Natural killer cell (primary cell): Measurements from ENCODE around the gene GPATCH3. TPM values are rescaled to one million over a fixed set of nuclear protein-coding genes. Genes with fewer than 3 reads are reported as not detected.

Source experiments
- total RNA-seq, 4 donors: library from RNA; stranded (reverse); fragments of 120-200 nt in 1 of 4; gene quantifications; one replicate each; pipeline versions ENCODE4 v1.2.3 to v1.2.4, GENCODE V29; 2013 to 2022

GPATCH3 gene
- total RNA-seq, 3 donors from 2014 or later (not counting 1 experiment from before 2014, with no cell fraction given) = 25.5 to 41.3 (median 34.6) TPM

Other genes with a start within 250 kb of the GPATCH3 start
- gene ARID1A, start 204.5 kb downstream of the GPATCH3 start, total RNA-seq = 100 to 1,000 TPM; 199 to 214 (median 202) TPM
- gene PIGV, start 112.5 kb downstream of the GPATCH3 start, total RNA-seq = 10 to 100 TPM; 23.1 to 35.2 (median 30.3) TPM
- 10 to 100 TPM; 70.0 to 74.6 (median 72.3) TPM for gene ZDHHC18, start 73.8 kb downstream of the GPATCH3 start, total RNA-seq
- gene SFN, start 37.3 kb downstream of the GPATCH3 start, total RNA-seq = 1 to 10 TPM in 1 of 3 donors, under 1 TPM in 1, not detected in 1; 0.66 to 1.3 TPM
- 10 to 100 TPM; 32.4 to 42.6 (median 37.9) TPM for gene GPN2, start 10.2 kb downstream of the GPATCH3 start, total RNA-seq
- gene NR0B2, start 13.5 kb upstream of the GPATCH3 start, total RNA-seq = not detected
- gene NUDC, start 21.3 kb upstream of the GPATCH3 start, total RNA-seq = 10 to 100 TPM; 43.6 to 46.6 (median 43.7) TPM
- gene KDF1, start 60.0 kb upstream of the GPATCH3 start, total RNA-seq = under 1 TPM in 2 of 3 donors, not detected in 1; 0.20 to 0.52 TPM
- gene TRNP1, start 93.2 kb upstream of the GPATCH3 start, total RNA-seq = 1 to 10 TPM in 1 of 3 donors, under 1 TPM in 2; 0.18 to 3.0 (median 0.95) TPM
- gene TENT5B, start 112.4 kb upstream of the GPATCH3 start, total RNA-seq = under 1 TPM in 1 of 3 donors, not detected in 2; 0.40 TPM